AG20443 (cell line): ENCODE data around the gene NOTCH1.
A peak's percentile ranks its signal among the peaks of the same experiment; 100 is the strongest.
"Not testable (repeated sequence)": the region's sequence is repeated elsewhere in the genome, so short reads cannot be mapped to it uniquely, and the experiment has no call there.

Experiments
- DNase-seq: peaks from one replicate; pipeline ENCODE4 v3.0.0; 2012; ENCODE audit warnings: low spot score, mixed read lengths

NOTCH1 gene

GRCh38 chr9:136545965-136546696, at the start of gene NOTCH1:
TSS of gene NOTCH1 (minus strand) at chr9:136546048. CDS start at chr9:136545786, 262 bp downstream.
- peak; percentile 96 for DNase-seq

GRCh38 chr9:136594492-136594891, 48.6 kb upstream of the NOTCH1 start:
- no peak for DNase-seq

GRCh38 chr9:136593581-136593980, 47.7 kb upstream of the NOTCH1 start:
- DNase-seq = no peak

- DNase-seq = no peak
Measured at GRCh38 chr9:136592666-136593065, 46.8 kb upstream of the NOTCH1 start.

GRCh38 chr9:136590821-136591752, 45.2 kb upstream of the NOTCH1 start:
- DNase-seq = no peak

GRCh38 chr9:136589766-136590763, 44.2 kb upstream of the NOTCH1 start:
- no peak for DNase-seq

GRCh38 chr9:136588663-136589464, 43.0 kb upstream of the NOTCH1 start:
- DNase-seq = no peak

- DNase-seq = no peak
Measured at GRCh38 chr9:136587944-136588662, 42.3 kb upstream of the NOTCH1 start.

GRCh38 chr9:136587145-136587943, 41.5 kb upstream of the NOTCH1 start:
- peak; percentile 68 for DNase-seq

- no peak for DNase-seq
Measured at GRCh38 chr9:136586391-136586953, 40.6 kb upstream of the NOTCH1 start.

GRCh38 chr9:136585531-136586120, 39.8 kb upstream of the NOTCH1 start:
- DNase-seq = no peak

- peak; percentile 64 for DNase-seq
Measured at GRCh38 chr9:136584934-136585333, 39.1 kb upstream of the NOTCH1 start.

GRCh38 chr9:136584401-136584932, 38.6 kb upstream of the NOTCH1 start:
- no peak for DNase-seq

- DNase-seq = no peak
Measured at GRCh38 chr9:136582977-136583735, 37.3 kb upstream of the NOTCH1 start.

- DNase-seq = no peak
Measured at GRCh38 chr9:136581614-136582447, 36.0 kb upstream of the NOTCH1 start.

- DNase-seq = not testable (repeated sequence)
Measured at GRCh38 chr9:136579650-136580219, 33.9 kb upstream of the NOTCH1 start.
